GM21528 (cell line): Measurements from ENCODE around the gene SLK.

ENCODE experiments used
- ATAC-seq: cut with Tn5 transposase; IDR thresholded peaks from one replicate; pipeline ENCODE4 v1.9.1; 2021; ENCODE audit warnings: mild to moderate bottlenecking, moderate library complexity; ENCODE audit not compliant: unreplicated experiment, low FRiP score

The SLK gene

DNA sequence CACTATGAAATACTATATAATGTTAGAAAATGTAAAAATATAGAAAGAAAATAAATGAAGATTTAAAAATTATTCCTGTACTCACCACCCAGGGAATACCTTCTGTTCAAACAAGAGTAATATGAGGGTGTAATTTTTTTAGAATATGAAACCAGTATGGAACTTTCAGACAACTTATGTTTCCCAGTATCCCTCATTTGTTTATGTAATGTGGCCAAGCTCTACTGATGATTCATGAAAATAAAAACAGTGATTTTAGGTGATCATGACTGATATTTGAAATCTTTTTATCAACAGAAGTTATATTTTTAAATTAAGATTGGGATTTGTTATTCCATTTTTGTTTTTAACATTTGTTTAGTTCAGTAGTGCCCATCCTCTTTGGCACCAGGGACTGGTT is 18.8 kb downstream of the SLK start:
- ATAC-seq: no peak

DNA sequence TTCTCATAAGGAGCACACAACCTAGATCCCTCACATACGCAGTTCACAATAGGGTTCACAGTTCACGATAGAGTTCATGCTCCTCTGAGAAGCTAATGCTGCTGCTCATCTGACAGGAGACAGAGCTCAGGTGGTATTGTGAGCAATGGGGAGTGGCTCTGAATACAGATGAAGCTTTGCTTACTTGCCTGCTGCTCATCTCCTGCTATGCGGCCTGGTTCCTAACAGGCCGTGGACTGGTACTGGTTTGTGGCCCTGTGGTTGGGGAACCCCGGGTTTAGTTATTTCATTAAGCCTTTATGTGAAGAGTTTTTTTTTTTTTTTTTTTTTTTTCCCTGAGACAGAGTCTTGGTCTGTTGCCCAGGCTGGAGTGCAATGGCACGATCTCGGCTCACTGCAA is 19.4 kb downstream of the SLK start:
- no peak for ATAC-seq

DNA sequence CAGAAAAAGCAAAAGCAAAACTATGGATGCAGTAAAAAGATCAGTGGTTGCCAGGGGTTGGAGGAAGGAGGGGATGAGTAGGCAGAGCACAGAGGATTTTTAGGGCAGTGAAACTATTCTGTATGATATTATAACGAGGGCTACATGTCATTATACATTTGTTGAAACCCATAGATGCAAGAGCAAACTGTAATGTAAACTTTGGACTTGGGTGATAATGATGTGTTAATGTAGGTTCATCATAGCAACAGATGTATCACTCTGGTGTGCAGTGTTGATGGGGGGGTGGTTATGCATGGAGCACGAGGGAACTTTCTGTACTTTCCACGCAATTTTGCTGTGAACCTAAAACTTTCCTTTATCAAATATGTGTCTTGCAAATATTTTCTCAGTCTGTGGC is 23.2 kb downstream of the SLK start:
- no peak for ATAC-seq

DNA sequence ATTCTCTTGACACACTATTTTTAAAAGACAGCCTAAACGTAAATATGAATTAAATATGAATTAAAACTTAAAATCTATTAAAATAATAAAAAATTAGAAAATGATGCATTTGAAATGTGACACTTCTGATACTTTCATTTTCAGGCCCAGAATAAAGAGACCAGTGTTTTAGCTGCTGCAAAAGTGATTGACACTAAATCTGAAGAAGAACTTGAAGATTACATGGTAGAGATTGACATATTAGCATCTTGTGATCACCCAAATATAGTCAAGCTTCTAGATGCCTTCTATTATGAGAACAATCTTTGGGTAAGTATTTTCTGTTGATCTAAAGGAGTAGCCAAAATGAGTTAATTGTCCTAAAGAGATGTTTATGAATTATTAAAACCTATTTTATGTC is 23.6 kb downstream of the SLK start:
- no peak for ATAC-seq

DNA sequence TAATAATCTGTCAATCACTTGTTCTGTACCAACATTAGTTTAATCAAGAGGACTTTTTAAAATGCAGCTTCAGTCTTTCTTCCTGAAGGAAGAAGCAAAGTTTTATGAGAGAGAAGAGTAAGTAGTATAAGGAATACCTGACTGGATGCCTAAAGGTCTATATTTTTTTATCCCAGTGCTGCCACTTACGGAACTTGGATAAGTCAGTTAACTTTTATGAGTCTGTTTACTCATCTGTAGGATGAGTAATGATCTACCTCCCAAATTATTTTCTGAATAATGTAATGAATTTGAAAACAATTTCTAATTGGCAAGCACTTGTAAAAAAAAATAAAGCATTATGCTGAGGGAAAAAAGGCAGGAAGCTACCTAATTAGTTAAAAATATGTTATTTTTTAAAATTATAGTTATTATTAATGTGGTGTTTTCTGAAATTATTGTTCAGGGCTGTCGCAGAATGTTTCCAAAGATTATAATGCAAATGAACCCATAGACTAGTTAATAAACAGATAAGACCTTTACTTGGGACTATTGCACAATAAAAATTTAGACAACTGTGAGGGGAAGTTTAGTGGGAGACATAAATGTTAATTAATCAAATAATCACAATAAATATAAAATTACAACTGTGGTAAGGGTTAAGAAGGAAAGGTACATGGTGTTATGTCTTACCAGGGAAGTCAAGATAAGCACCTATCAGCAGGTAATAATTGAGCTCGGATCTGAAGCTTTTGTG is 24.6 kb downstream of the SLK start:
- ATAC-seq: no peak

DNA sequence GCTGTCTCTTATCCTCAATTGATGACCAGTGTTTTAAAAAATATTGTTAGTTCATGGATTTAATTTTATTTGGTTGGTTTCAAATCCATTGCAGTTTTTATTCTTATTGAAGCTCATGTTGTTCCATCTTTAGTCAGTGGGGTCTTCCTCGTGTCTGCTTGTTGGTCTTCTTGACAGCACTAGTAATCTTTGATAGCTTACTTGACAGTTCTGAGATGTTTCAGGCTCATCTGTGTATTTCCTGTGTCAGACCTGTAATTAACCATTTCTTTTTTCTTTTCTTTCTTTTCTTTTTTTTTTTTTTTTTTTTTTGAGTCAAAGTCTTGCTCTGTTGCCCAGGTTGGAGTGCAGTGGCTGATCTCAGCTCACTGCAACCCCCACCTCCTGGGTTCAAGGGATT is 28.2 kb downstream of the SLK start:
- ATAC-seq: no peak

DNA sequence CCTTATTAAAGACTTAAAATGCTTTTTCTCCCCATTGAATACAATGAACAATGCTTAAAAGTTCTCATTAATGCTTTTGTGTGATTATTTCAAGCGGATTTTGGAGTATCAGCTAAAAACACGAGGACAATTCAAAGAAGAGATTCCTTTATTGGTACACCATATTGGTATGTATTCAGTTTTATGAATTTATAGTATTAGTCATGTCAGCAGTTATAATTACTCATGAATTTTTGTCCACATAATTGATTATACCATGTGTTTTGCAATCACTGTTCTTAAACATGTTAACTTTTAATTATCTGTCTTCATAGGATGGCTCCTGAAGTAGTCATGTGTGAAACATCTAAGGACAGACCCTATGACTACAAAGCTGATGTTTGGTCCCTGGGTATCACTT is 31.9 kb downstream of the SLK start:
- no peak for ATAC-seq

DNA sequence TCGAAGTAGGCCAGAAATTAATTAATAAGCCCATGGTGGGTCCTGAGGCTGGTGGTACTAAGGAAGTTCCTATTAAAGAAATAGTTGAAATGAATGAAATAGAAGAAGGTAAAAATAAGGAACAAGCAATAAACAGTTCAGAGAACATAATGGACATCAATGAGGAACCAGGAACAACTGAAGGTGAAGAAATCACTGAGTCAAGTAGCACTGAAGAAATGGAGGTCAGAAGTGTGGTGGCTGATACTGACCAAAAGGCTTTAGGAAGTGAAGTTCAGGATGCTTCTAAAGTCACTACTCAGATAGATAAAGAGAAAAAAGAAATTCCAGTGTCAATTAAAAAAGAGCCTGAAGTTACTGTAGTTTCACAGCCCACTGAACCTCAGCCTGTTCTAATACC is 36.0 kb downstream of the SLK start:
- ATAC-seq: no peak

DNA sequence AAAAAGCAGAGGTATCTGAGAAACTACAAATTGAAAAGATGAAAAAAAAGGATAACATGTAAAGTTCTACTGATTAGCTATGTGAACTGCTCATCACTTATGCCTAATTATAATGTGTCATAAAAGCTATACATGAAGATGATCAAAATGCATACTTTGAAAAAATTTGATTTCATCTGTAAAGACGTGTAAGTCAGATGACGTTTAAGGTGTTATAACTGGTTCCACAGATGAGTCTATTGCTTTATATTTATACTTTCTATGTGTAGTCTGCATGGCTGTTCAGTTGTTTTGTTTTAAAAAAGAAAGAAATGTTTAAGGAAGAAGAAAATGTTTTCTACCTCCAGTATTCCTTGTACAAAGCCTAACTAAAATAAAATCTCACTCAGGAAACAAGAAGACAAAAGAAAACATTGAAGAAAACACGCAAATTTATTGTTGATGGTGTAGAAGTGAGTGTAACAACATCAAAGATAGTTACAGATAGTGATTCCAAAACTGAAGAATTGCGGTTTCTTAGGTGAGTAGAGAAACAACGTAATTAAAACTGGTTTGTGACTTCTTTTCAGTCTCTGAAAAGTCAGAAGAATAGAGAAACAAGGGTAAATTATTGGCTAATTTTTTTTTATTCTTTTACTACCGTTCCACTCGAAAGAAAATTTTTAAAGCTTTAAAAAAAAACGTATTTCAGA is 38.4 kb downstream of the SLK start:
- ATAC-seq: no peak

DNA sequence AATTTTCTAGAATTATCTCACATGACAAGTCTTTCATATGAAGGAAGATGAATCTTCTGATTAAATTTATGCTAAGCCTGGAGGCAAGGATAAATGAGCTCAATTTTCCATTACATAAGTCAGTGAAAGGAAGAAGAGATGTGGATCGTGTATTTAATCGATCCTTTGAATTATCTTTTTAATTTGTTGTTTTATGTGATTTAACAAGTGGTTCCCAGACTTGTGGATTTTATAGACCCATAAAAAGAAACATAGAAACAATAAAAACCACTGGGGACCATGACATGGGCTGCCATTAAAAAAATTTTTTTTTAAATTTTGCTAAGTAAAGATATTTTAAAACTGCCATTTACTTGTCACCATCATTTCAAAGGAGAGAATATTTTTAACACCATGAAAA is 45.0 kb downstream of the SLK start:
- no peak for ATAC-seq

DNA sequence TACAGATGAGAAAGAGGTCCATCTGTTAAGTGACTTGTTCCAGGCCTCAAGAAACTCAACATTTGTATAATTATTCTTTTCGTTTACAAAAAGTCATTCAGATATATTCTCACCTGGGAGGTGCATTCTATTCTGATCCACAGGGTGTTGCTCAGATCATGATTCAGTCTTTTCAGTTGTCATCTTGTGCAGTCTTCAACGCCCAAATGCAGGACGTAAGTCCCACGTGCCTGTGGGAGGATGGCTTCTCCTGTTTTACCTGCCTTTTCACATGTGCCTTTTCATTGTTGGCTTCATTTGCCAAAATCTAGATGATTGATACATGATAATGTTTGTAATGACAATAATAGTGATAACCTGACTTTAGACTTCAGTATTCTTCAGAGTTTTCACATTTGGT is 46.5 kb downstream of the SLK start:
- ATAC-seq: no peak

DNA sequence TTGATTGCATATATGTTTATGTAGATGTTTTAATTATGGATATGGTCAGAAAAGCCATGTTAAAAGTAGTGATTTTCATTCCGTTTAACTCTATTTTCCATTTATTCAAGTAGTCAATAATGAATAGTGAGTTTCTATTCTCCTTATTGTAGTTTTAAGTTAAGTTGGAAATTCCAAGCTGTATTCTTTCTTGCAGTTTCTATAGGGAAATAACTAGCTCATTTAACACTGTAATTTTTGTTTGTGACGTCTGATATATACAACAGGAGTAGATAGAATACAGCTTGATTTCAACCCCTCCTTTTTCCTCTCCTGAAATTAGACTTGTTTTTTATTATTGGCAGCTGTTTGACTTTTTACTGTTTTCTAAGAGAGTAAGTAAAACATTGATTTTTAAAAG is 47.2 kb downstream of the SLK start:
- ATAC-seq: no peak

DNA sequence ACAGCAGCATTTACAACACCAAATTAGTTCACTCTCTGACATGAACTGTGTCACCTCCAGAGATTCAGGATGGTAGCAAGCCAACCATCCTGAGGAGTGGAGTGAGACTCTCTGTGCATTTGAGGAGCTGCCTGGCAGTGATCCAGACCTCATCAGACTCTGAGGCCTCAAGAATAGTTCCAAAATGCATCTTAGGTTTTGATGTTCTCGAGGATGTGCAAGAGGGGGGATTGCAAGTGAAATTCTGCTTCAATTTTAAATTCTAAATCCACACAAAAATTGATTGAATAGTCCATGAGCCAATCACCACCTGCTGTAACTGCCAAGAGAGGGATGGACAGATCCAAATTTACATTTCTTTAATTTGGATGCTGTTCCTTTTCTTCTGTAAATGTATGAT is 49.7 kb downstream of the SLK start:
- no peak for ATAC-seq

DNA sequence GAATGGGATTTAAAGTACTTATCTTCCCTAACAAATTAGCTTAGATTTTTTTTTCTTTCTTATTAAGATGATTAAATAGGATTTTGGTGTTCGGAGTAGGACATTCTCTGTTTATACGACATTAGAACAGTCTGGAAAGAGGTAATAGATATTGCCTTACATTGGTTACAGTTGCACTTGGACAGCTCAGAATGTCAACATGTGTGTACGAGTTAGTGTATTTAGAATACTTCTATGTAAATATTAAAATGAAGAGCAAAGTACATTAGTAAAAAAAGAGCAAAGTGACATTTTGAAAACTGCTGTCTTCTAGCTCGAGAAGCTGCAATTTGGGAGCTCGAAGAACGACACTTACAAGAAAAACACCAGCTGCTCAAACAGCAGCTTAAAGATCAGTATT is 51.5 kb downstream of the SLK start:
- no peak for ATAC-seq

DNA sequence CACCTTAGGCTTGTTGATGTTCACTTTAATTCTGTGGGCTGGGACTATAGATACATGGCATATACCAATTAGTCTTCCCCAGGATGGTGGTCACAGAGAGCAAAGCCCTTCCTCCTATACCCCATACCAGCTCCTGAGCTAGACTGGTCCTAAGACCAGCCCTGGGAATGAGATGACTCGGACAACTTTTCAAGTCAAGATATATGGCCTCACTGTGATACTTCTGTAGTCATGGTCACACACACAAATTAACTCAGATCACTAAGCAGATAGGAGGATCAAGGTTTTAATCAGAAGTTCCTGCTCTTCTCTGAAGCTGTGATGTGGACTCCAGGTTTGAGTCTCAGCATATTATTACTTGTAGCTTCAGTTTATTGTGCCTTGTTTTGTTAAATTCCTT is 53.1 kb downstream of the SLK start:
- ATAC-seq: no peak

DNA sequence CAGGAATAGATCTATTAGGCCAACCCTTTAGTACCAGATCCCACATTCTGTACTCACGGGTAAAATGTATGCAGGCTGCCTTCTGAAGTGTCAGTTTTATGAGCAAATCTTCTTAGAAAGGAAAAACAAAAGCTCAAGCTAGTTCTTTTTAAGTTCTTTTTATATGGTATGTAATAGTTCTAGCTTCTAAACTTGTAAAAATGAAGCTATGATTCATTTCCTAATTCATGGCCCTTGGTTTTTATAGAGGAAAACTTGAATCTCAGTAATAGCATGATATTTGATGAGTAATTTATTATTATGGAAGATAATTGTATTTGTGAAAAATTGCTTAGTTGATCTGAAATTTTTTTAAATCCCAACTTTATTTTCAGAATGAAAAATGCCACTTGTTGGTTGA is 54.3 kb downstream of the SLK start:
- no peak for ATAC-seq

DNA sequence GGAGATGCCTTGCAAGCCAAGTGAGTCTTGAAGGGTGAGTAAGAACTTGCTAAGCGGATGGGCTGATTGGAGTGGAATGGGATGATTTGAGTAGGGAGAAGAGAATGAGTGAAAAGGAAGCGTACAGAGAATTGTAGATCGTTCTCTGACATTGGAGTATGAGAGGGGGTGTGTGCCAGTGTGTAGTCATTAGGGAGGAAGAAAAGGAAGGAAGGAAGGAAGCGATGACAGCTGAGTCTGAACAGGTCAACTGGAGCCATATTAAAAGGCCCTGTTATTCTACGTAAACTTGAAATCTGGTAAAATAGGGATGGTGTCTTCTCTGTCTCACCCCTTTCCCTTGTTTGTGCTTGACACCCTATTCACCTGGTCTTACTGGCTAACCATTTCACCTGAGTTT is 55.1 kb downstream of the SLK start:
- ATAC-seq: no peak

DNA sequence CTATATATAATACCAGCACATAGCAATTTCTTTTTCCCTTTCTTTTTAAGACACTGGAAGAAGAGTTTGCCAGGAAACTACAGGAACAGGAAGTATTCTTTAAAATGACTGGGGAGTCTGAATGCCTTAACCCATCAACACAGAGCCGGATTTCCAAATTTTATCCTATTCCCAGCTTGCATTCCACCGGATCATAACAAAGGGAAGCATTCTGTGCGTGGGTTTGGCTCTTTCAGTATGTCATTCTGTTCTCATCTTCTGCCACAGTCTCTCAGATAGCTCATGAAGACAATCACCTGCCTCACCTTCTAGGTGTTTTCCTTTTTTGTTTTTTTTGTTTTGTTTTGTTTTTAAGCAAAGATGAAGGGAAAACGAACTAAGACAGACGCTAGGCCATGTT is 58.6 kb downstream of the SLK start:
- no peak for ATAC-seq

DNA sequence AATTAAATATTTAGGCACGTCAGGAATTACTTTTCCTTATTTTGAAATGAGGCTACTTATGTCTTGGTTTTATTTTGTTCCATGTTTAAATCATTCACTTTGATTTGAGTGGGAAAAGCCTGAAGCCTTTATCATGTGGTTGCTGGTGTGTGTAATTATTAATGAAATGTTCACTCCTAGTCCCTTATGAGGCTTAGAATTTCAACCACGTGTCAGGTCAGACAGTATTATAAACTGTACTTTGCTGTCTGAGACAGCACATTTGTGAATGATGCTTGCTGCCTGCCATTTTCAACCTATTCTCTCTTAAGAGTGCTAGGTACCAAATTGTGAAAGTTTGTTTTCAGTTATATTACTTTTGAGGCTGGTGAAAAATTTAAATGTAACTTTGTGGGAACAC is 59.8 kb downstream of the SLK start:
- no peak for ATAC-seq

DNA sequence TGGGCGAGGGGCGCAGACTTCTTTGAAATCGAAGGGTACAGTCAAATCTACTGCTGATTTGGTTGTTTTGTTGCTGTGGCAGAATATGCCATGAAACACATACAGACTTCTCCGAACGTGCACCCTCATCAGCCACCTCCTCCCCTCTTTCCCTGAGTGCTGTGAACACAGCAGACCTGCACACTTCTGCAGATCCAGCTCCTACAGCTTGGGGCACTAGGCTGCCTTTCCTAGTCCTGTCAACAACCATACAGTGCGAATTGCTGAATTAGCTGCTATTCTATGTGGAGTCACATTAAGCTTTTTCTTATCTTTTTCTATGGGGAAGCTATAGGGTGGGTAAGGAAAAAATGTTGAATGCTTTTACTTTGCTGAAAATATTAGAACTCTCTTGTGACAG is 61.2 kb downstream of the SLK start:
- ATAC-seq: no peak

DNA sequence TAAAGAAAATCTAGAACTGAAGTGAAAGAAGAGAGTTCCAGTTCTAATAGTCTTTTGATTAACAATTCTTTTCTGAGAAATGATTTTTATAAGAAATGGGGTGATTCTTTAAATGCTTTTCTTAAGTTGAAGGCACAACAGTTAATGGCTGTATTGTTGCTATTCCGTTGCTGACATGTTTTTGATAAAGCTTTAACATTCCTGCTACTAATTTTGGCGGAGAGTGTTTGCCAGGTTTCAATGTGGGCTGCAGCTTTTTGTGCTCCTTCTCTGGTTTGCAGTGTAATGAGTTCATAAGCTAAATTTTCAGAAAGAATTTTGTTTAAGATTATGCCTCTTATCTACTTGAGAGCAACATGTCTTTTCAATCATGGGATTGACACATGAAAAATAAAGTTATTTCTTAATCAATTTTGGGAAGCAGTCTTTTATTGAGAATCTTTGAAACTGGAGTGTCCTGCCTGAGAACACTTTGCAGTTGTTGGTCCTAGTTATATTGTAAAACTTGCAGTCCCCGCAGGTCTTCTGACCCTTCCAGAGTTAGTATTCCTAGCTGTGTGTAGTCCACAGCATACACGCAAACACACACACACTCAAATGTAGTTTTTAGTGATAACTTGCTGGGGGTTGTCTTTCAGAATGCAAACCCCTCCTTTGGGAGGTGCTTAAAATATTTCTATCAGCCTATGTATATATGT is 62.0 kb downstream of the SLK start:
- no peak for ATAC-seq

DNA sequence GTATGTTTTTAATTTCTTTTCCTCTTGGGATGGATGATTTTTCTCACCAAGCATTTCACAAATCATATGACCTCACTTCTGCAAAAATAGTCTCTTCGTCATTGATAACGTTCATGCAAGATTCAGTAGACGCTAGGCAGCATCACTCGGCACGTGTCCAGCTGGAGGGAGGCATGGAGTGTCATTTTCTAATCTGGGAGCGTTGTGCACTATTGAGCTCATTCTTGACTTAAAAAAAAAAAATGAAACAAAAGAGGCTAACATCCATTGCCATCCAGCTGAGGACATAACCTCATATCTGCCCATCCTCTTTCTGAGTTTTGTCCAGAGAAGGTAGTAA is 62.6 kb downstream of the SLK start:
- ATAC-seq: no peak
